Measurements from ENCODE around the gene NOS1.
"Not testable (repeated sequence)": the region's sequence is repeated elsewhere in the genome, so short reads cannot be mapped to it uniquely, and the experiment has no call there.

Gene NOS1

GRCh38 chr12:117262749-117263148 lies 98.7 kb downstream of the NOS1 start:
- no peak for DNase-seq (ENCODE audit: low spot score)

- no peak for DNase-seq (ENCODE audit: low spot score)
These were observed 100.2 kb downstream of the NOS1 start for GRCh38 chr12:117261247-117261646.

- no peak for DNase-seq (ENCODE audit: low spot score)
These were observed 106.0 kb downstream of the NOS1 start for GRCh38 chr12:117255386-117255785.

- no peak for DNase-seq (ENCODE audit: low spot score)
These were observed 117.9 kb downstream of the NOS1 start for GRCh38 chr12:117243488-117243887.

- no peak for DNase-seq (ENCODE audit: low spot score)
These were observed 119.7 kb downstream of the NOS1 start for GRCh38 chr12:117241697-117242096.

- DNase-seq (ENCODE audit: low spot score): no peak
These were observed 121.2 kb downstream of the NOS1 start for GRCh38 chr12:117240081-117240755.

- DNase-seq (ENCODE audit: low spot score): peak; percentile 43
These were observed 124.9 kb downstream of the NOS1 start for GRCh38 chr12:117236456-117237001.

- no peak for DNase-seq (ENCODE audit: low spot score)
These were observed 126.2 kb downstream of the NOS1 start for GRCh38 chr12:117235261-117235660.

- DNase-seq (ENCODE audit: low spot score): no peak
These were observed 127.0 kb downstream of the NOS1 start for GRCh38 chr12:117234441-117234840.

GRCh38 chr12:117231750-117232149 lies 129.7 kb downstream of the NOS1 start:
- no peak for DNase-seq (ENCODE audit: low spot score)

GRCh38 chr12:117228239-117228638 lies 133.2 kb downstream of the NOS1 start:
- peak; percentile 13 for DNase-seq (ENCODE audit: low spot score)

GRCh38 chr12:117227000-117227653 lies 134.3 kb downstream of the NOS1 start:
- DNase-seq (ENCODE audit: low spot score): no peak

- DNase-seq (ENCODE audit: low spot score): no peak
These were observed 134.9 kb downstream of the NOS1 start for GRCh38 chr12:117226505-117226904.

- no peak for DNase-seq (ENCODE audit: low spot score)
These were observed 136.2 kb downstream of the NOS1 start for GRCh38 chr12:117225179-117225578.

- DNase-seq (ENCODE audit: low spot score): not testable (repeated sequence)
These were observed 140.5 kb downstream of the NOS1 start for GRCh38 chr12:117220947-117221346.

GRCh38 chr12:117218149-117218548 lies 143.3 kb downstream of the NOS1 start:
- no peak for DNase-seq (ENCODE audit: low spot score)

- no peak for DNase-seq (ENCODE audit: low spot score)
These were observed 144.7 kb downstream of the NOS1 start for GRCh38 chr12:117216686-117217085.

- DNase-seq (ENCODE audit: low spot score): no peak
These were observed 146.6 kb downstream of the NOS1 start for GRCh38 chr12:117214797-117215196.

- DNase-seq (ENCODE audit: low spot score): no peak
These were observed 148.1 kb downstream of the NOS1 start for GRCh38 chr12:117213295-117213808.

GRCh38 chr12:117212563-117213190 lies 148.7 kb downstream of the NOS1 start:
- peak; percentile 85 for DNase-seq (ENCODE audit: low spot score)

GRCh38 chr12:117210266-117210918 lies 151.0 kb downstream of the NOS1 start:
- DNase-seq (ENCODE audit: low spot score): no peak

GRCh38 chr12:117209626-117210025 lies 151.8 kb downstream of the NOS1 start:
- DNase-seq (ENCODE audit: low spot score): no peak

Data from Ammon's horn (tissue), 1 donor.